AG09309 (cell line): ENCODE measurements around the gene KCND3.
"Not testable (repeated sequence)": the region's sequence is repeated elsewhere in the genome, so short reads cannot be mapped to it uniquely, and the experiment has no call there.

Experiments used
- DNase-seq: peaks from one replicate; pipeline ENCODE4 v3.0.0-alpha.2; 2010; ENCODE audit warnings: low read depth
- H3K4me3 ChIP-seq: 2 replicates; pipeline ENCODE4 v1.5.1; 2011; ENCODE audit warnings: mild to moderate bottlenecking, low read depth, low read length, moderate library complexity; ENCODE audit not compliant: control insufficient read depth
- TF ChIP-seq, protein P1 (sequence below): IDR thresholded peaks from 2 replicates; pipeline ENCODE4 v1.5.1; 2011; ENCODE audit warnings: mild to moderate bottlenecking, low read depth, low read length, inconsistent platforms; ENCODE audit not compliant: insufficient read depth, control insufficient read depth; ENCODE audit errors: missing control alignments

The KCND3 gene

GRCh38 chr1:111802984-111803383 lies 186.5 kb downstream of the KCND3 start:
- TF ChIP-seq, protein P1, sequence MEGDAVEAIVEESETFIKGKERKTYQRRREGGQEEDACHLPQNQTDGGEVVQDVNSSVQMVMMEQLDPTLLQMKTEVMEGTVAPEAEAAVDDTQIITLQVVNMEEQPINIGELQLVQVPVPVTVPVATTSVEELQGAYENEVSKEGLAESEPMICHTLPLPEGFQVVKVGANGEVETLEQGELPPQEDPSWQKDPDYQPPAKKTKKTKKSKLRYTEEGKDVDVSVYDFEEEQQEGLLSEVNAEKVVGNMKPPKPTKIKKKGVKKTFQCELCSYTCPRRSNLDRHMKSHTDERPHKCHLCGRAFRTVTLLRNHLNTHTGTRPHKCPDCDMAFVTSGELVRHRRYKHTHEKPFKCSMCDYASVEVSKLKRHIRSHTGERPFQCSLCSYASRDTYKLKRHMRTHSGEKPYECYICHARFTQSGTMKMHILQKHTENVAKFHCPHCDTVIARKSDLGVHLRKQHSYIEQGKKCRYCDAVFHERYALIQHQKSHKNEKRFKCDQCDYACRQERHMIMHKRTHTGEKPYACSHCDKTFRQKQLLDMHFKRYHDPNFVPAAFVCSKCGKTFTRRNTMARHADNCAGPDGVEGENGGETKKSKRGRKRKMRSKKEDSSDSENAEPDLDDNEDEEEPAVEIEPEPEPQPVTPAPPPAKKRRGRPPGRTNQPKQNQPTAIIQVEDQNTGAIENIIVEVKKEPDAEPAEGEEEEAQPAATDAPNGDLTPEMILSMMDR, result no peak
- H3K4me3 ChIP-seq, result no peak overlapping the region
- no peak for DNase-seq

- no peak for DNase-seq
- no peak overlapping the region for H3K4me3 ChIP-seq
- TF ChIP-seq, protein P1, result no peak
Observed at GRCh38 chr1:111802110-111802509, 187.4 kb downstream of the KCND3 start.

GRCh38 chr1:111801071-111801850 lies 188.2 kb downstream of the KCND3 start:
- H3K4me3 ChIP-seq, result no peak overlapping the region
- no peak for DNase-seq
- TF ChIP-seq, protein P1, result no peak

DNA sequence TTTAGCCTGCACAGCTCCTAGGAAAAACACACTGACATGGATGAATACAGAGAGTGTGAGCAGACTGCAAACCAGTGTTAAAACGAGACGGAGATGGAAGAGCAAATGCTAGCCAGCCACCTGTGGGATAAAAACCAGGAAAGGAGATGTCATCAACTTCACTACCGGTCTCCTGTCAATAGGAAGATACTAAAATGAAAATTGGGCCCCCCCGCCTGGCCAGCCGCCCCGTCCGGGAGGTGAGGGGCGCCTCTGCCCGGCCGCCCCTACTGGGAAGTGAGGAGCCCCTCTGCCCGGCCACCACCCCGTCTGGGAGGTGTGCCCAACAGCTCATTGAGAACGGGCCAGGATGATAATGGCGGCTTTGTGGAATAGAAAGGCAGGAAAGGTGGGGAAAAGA lies 189.7 kb downstream of the KCND3 start:
- DNase-seq, H3K4me3 ChIP-seq: not testable (repeated sequence)

- H3K4me3 ChIP-seq, result no peak overlapping the region
- TF ChIP-seq, protein P1, result no peak
- no peak for DNase-seq
Observed at GRCh38 chr1:111798580-111798979, 190.9 kb downstream of the KCND3 start.

GRCh38 chr1:111795401-111795800 lies 194.1 kb downstream of the KCND3 start:
- TF ChIP-seq, protein P1, result no peak
- no peak for DNase-seq
- no peak overlapping the region for H3K4me3 ChIP-seq

- no peak overlapping the region for H3K4me3 ChIP-seq
- TF ChIP-seq, protein P1, result no peak
- no peak for DNase-seq
Observed at GRCh38 chr1:111793923-111794322, 195.5 kb downstream of the KCND3 start.
